SK-N-SH (cell line): ENCODE data around the gene CFAP97. TPM values are rescaled to one million over a fixed set of nuclear protein-coding genes. Genes with fewer than 3 reads are reported as not detected.
A peak's percentile ranks its signal among the peaks of the same experiment; 100 is the strongest.

Experiments used
- CTCF ChIA-PET: fragments of 300-600, 350-600 bp; formaldehyde crosslinking; extraction: SDS; loops from one replicate; lab custom pipeline; 2021; lab: Yijun Ruan, JAX
- POLR2A ChIA-PET: fragments of 350-600 bp; sonication (Branson Sonifier 250); formaldehyde crosslinking; extraction: SDS; loops from one replicate; lab custom pipeline; 2020; ENCODE audit warnings: antibody characterized with exemption, inconsistent platforms; lab: Yijun Ruan, JAX
- DNase-seq: peaks from one replicate; pipeline ENCODE4 v3.0.0; 2012
- H2AFZ ChIP-seq: fragments of 200-600 bp; sonication (generic); 2 replicates; pipeline ENCODE4 v1.8.1; 2016; ENCODE audit warnings: antibody characterized with exemption, mild to moderate bottlenecking, low read depth
- H3F3A ChIP-seq: fragments of 200-600 bp; sonication (generic); replicated peaks from 2 replicates; pipeline ENCODE3; 2016; ENCODE audit warnings: antibody characterized with exemption, mild to moderate bottlenecking; ENCODE audit not compliant: insufficient read depth
- H3K27ac ChIP-seq, 2 experiments: fragments of 200-500 bp in 1 of 2; fragments of 200-600 bp in 1 of 2; sonication (Bioruptor generic) in 1 of 2; sonication (generic), shearing (Covaris generic) in 1 of 2; 2 replicates each; pipeline versions ENCODE4 v1.5.1 to v1.6.1; 2014 to 2016; ENCODE audit warnings: low read depth in 2 of 2, inconsistent platforms in 1 of 2, low read length in 1 of 2, mild to moderate bottlenecking in 1 of 2, mixed read lengths in 1 of 2
- H3K27me3 ChIP-seq: fragments of 200-600 bp; sonication (generic), shearing (Covaris generic); 2 replicates; pipeline ENCODE4 v1.6.1; 2016; ENCODE audit warnings: mixed run types; ENCODE audit not compliant: insufficient read depth
- H3K36me3 ChIP-seq, 2 experiments: fragments of 200-500 bp in 1 of 2; fragments of 200-600 bp in 1 of 2; sonication (Bioruptor generic) in 1 of 2; sonication (generic) in 1 of 2; replicated peaks in 1 of 2; 2 replicates each; pipeline versions ENCODE3 to v1.5.1; 2014 to 2016; ENCODE audit warnings: low read length in 1 of 2, mild to moderate bottlenecking in 1 of 2; ENCODE audit not compliant: insufficient read depth in 2 of 2, control insufficient read depth in 1 of 2
- H3K4me1 ChIP-seq, 2 experiments: fragments of 200-500 bp in 1 of 2; fragments of 200-600 bp in 1 of 2; sonication (Bioruptor generic) in 1 of 2; sonication (generic), shearing (Covaris generic) in 1 of 2; 2 replicates each; pipeline versions ENCODE4 v1.5.1 to v1.6.1; 2014 to 2016; ENCODE audit warnings: low read depth in 1 of 2, low read length in 1 of 2, mixed run types in 1 of 2; ENCODE audit not compliant: insufficient read depth in 2 of 2, control insufficient read depth in 1 of 2
- H3K4me2 ChIP-seq: fragments of 200-600 bp; sonication (generic), shearing (Covaris generic); 2 replicates; pipeline ENCODE4 v1.6.1; 2017; ENCODE audit warnings: mixed run types
- H3K4me3 ChIP-seq, 2 experiments: fragments of 200-500 bp in 1 of 2; fragments of 200-600 bp in 1 of 2; sonication (Bioruptor generic) in 1 of 2; sonication (generic), shearing (Covaris generic) in 1 of 2; 2 replicates each; pipeline versions ENCODE4 v1.5.1 to v1.8.1; 2014 to 2016; ENCODE audit warnings: low read depth in 2 of 2, inconsistent platforms in 1 of 2, low read length in 1 of 2, mild to moderate bottlenecking in 1 of 2, mixed read lengths in 1 of 2, moderate library complexity in 1 of 2
- H3K79me2 ChIP-seq: fragments of 200-600 bp; sonication (generic); 2 replicates; pipeline ENCODE4 v1.8.1; 2017; ENCODE audit warnings: mild to moderate bottlenecking; ENCODE audit not compliant: insufficient read depth
- H3K9ac ChIP-seq: fragments of 200-600 bp; sonication (generic); 2 replicates; pipeline ENCODE4 v1.6.1; 2017; ENCODE audit warnings: mixed run types
- H3K9me2 ChIP-seq: fragments of 200-600 bp; sonication (generic); 2 replicates; pipeline ENCODE4 v1.6.1; 2017; ENCODE audit warnings: mixed run types
- H3K9me3 ChIP-seq: fragments of 200-600 bp; sonication (generic); 2 replicates; pipeline ENCODE4 v1.6.1; 2017; ENCODE audit warnings: mixed run types, mild to moderate bottlenecking, moderate library complexity
- H4K20me1 ChIP-seq: fragments of 200-600 bp; sonication (generic); 2 replicates; pipeline ENCODE4 v1.6.1; 2017; ENCODE audit warnings: mild to moderate bottlenecking, mixed run types; ENCODE audit not compliant: insufficient read depth
- CTCF ChIP-seq: fragments of 200-600 bp; sonication (generic); IDR thresholded peaks from 2 replicates; pipeline ENCODE4 v1.6.1; 2017; ENCODE audit warnings: antibody characterized with exemption, mild to moderate bottlenecking, moderate library complexity
- EZH2phosphoT487 ChIP-seq: fragments of 200-600 bp; sonication (generic); IDR thresholded peaks from 2 replicates; pipeline ENCODE4 v1.6.1; 2017; ENCODE audit warnings: low read depth, mixed run types, mild to moderate bottlenecking, antibody characterized with exemption, moderate library complexity, borderline replicate concordance
- GABPA ChIP-seq: IDR thresholded peaks from 2 replicates; pipeline ENCODE4 v1.4.0; 2012; ENCODE audit warnings: low read depth, mild to moderate bottlenecking
- IRF3 ChIP-seq: fragments of 150-350 bp; IDR thresholded peaks from 2 replicates; pipeline ENCODE4 v1.6.1; 2016; ENCODE audit warnings: mild to moderate bottlenecking, low read depth, low read length
- JUND ChIP-seq: IDR thresholded peaks from 2 replicates; pipeline ENCODE4 v1.4.0; 2012
- POLR2AphosphoS5 ChIP-seq: IDR thresholded peaks from 2 replicates; pipeline ENCODE4 v1.6.1; 2012; ENCODE audit warnings: low read depth, low read length
- RAD21 ChIP-seq: IDR thresholded peaks from 2 replicates; pipeline ENCODE4 v1.6.1; 2012; ENCODE audit warnings: mild to moderate bottlenecking, low read length
- RCOR1 ChIP-seq: fragments of 150-350 bp; IDR thresholded peaks from 2 replicates; pipeline ENCODE4 v1.6.1; 2017; ENCODE audit warnings: antibody characterized with exemption, low read length
- RFX5 ChIP-seq: IDR thresholded peaks from 2 replicates; pipeline ENCODE4 v1.6.1; 2012; ENCODE audit warnings: mild to moderate bottlenecking, improper control_type of control experiment, low read length
- SMC3 ChIP-seq: IDR thresholded peaks from 2 replicates; pipeline ENCODE4 v1.6.1; 2012; ENCODE audit warnings: low read depth, low read length, improper control_type of control experiment
- YY1 ChIP-seq: IDR thresholded peaks from 2 replicates; pipeline ENCODE4 v1.4.0; 2012; ENCODE audit warnings: low read depth, mild to moderate bottlenecking
- WGBS: methylation state at CpG from one replicate; pipeline ENCODE4 v1.1.6; 2017; ENCODE audit warnings: low lambda C conversion rate; 5-methylcytosine and 5-hydroxymethylcytosine counted together
- polyA plus RNA-seq, 3 experiments: library from polyadenylated mRNA; depleted of rRNA; stranded (reverse); fragments of >200 nt; gene quantifications; 2 replicates each; pipeline ENCODE4 v1.2.3, GENCODE V29; 2012

CFAP97 gene
- polyA plus RNA-seq, 1 of the 3 experiments (the other 2 are of a cell fraction): 10.6 TPM

GRCh38 chr4:185134307-185134869 lies 69.4 kb downstream of the CFAP97 start:
- peak; percentile 68 for DNase-seq
- H3K27ac ChIP-seq: no peak overlapping the region
- no peaks in the 10 kb centered on the region for H3K36me3 ChIP-seq
- H3K9ac ChIP-seq: no peak overlapping the region
- H2AFZ ChIP-seq: no peak overlapping the region
- no peak overlapping the region for H3K4me2 ChIP-seq
- H3F3A ChIP-seq: no peaks in the 10 kb centered on the region
- H3K79me2 ChIP-seq: no peaks in the 10 kb centered on the region
- H3K9me3 ChIP-seq: no peaks in the 10 kb centered on the region
- ChIA-PET CTCF (interaction anchor here (0.6 to 6.1 kb wide), 34 partner anchors 9 to 450 kb away, joined by 3 to 105 read pairs (median 5); partner anchors contain the start of genes CENPU, HELT and SLC25A4), POLR2A (interaction anchor here (0.7 to 1.1 kb wide), 2 partner anchors 8 to 19 kb away, joined by 3 to 6 read pairs; partner anchors contain the start of gene SLC25A4)
- H4K20me1 ChIP-seq: no peaks in the 10 kb centered on the region
- TF ChIP-seq RAD21 (peak; percentile 89), CTCF (peak; percentile 91), SMC3 (peak; percentile 65), EZH2phosphoT487 (no peak)
- no peaks in the 10 kb centered on the region for H3K27me3 ChIP-seq
- 39% methylated on average over 3 of the region's 3 CpGs for WGBS
- no peaks in the 10 kb centered on the region for H3K4me1 ChIP-seq
- H3K4me3 ChIP-seq: no peak overlapping the region; a peak in 1 of 4 replicates
- H3K9me2 ChIP-seq: no peaks in the 10 kb centered on the region

- Histone ChIP-seq H3K27me3 (no peaks in the 10 kb centered on the region), H3F3A (no peaks in the 10 kb centered on the region), H3K9me2 (no peaks in the 10 kb centered on the region), H3K9ac (no peak overlapping the region), H3K9me3 (no peaks in the 10 kb centered on the region)
- TF ChIP-seq GABPA: no peak
- no peak for TF ChIP-seq RCOR1
- TF ChIP-seq YY1: no peak
- TF ChIP-seq IRF3: no peak
- no peak for TF ChIP-seq JUND
- no peak for TF ChIP-seq RFX5
- TF ChIP-seq POLR2AphosphoS5: no peak
- TF ChIP-seq, all 33 proteins: peak for 0
- H3K4me3 ChIP-seq: peak overlapping the region; percentile 55 to 66
- ChIA-PET CTCF (interaction anchor here (0.8 to 3.5 kb wide), 9 partner anchors 10 to 122 kb away, joined by 3 to 17 read pairs (median 4); no protein-coding TSS in a partner anchor), POLR2A (interaction anchor here (0.7 to 1.4 kb wide), 5 partner anchors 13 to 16 kb away, joined by 3 to 6 read pairs (median 3); partner anchors contain the start of gene SLC25A4)
- H3K4me2 ChIP-seq: peak overlapping the region; percentile 79
- H2AFZ ChIP-seq: peak overlapping the region; percentile 67; the same call in 1 of the 2 replicates
- WGBS: 39% methylated on average over 34 of the region's 74 CpGs
- no peaks in the 10 kb centered on the region for H3K36me3 ChIP-seq
- H4K20me1 ChIP-seq: no peaks in the 10 kb centered on the region
- DNase-seq: peak; percentile 83
- H3K27ac ChIP-seq: no peak overlapping the region
- H3K79me2 ChIP-seq: no peaks in the 10 kb centered on the region
- peaks cover 0 to 7% of the 10 kb centered on the region in 2 experiments; a peak in 1 of 4 replicates for H3K4me1 ChIP-seq
Observed at GRCh38 chr4:185128272-185129119, 75.3 kb downstream of the CFAP97 start.
